Suprapubic skin (tissue), 4 donors: ENCODE measurements around the gene TNFSF13B. TPM values are rescaled to one million over a fixed set of nuclear protein-coding genes. Genes with fewer than 3 reads are reported as not detected.
A peak's percentile ranks its signal among the peaks of the same experiment; 100 is the strongest.

Experiments used
- DNase-seq, 2 donors: peaks; one replicate each; pipeline ENCODE4 v3.0.0-alpha.2; 2019; ENCODE audit warnings: low spot score in 2 of 2
- H3K27ac ChIP-seq: fragments of 200-600 bp; sonication (generic); one replicate; pipeline ENCODE4 v1.5.1; 2019
- H3K27me3 ChIP-seq: fragments of 200-600 bp; sonication (generic); one replicate; pipeline ENCODE4 v1.5.1; 2019
- H3K36me3 ChIP-seq: fragments of 200-600 bp; sonication (generic); one replicate; pipeline ENCODE4 v1.5.1; 2019
- H3K4me1 ChIP-seq: fragments of 200-600 bp; sonication (generic); one replicate; pipeline ENCODE4 v1.5.1; 2019
- H3K4me3 ChIP-seq: fragments of 200-600 bp; sonication (generic); one replicate; pipeline ENCODE4 v1.5.1; 2019; ENCODE audit warnings: mild to moderate bottlenecking
- H3K9me3 ChIP-seq: fragments of 200-600 bp; sonication (generic); one replicate; pipeline ENCODE4 v1.5.1; 2019
- EP300 ChIP-seq: sonication (generic); formaldehyde crosslinking; IDR thresholded peaks from one replicate; pipeline ENCODE4 v1.6.1; 2017; ENCODE audit warnings: antibody characterized with exemption
- POLR2A ChIP-seq, 2 donors: fragments of 450-650 bp; IDR thresholded peaks; one replicate each; pipeline ENCODE4 v1.6.1; 2017; ENCODE audit warnings: antibody characterized with exemption in 2 of 2, mild to moderate bottlenecking in 2 of 2, moderate library complexity in 2 of 2
- POLR2AphosphoS5 ChIP-seq, 3 donors: sonication (generic); formaldehyde crosslinking; IDR thresholded peaks; one replicate each; pipeline ENCODE4 v1.6.1; 2017; ENCODE audit warnings: antibody characterized with exemption in 3 of 3
- WGBS: methylation state at CpG from one replicate; pipeline ENCODE4 v1.1.5; 2018; 5-methylcytosine and 5-hydroxymethylcytosine counted together
- total RNA-seq, 4 donors: library from RNA; depleted of rRNA; stranded (reverse); fragments of >200 nt; gene quantifications; one replicate each; pipeline ENCODE4 v1.1.0, GENCODE V29; 2016
- TF ChIP-seq, protein P1 (sequence below), 2 donors: fragments of 200-600 bp in 1 of 2; fragments of 450-650 bp in 1 of 2; sonication (generic) in 1 of 2; IDR thresholded peaks; one replicate each; pipeline ENCODE4 v1.5.1; 2016 to 2019; ENCODE audit warnings: antibody characterized with exemption in 2 of 2, mild to moderate bottlenecking in 1 of 2, moderate library complexity in 1 of 2

TNFSF13B gene
- total RNA-seq, 4 donors from 2014 or later: 0.44 to 5.2 (median 1.8) TPM

DNA sequence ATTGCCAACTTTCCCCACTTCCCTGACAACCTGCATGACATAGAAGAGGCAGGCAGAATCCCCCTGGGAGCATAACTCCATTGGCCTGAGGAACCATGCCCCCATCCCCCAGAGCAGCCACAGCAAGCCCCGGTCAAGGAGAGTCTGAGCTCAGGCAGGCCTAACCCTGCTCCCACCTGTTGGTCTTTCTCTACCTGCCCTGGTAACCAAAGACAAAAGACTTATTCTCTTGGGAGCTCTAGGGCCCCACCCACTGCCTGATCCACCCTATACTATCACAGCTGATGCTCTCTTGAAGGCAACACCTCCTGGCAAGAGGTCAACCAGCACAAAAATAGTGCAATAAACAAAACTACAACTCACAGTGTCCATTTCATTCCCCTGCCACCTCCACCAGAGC, 59.3 kb downstream of the TNFSF13B start:
- TF ChIP-seq POLR2A (IDR thresholded peaks at IDR 0.05) (no peak), EP300 (no peak), POLR2AphosphoS5 (IDR thresholded peaks at IDR 0.05) (no peak)
- TF ChIP-seq, protein P1, sequence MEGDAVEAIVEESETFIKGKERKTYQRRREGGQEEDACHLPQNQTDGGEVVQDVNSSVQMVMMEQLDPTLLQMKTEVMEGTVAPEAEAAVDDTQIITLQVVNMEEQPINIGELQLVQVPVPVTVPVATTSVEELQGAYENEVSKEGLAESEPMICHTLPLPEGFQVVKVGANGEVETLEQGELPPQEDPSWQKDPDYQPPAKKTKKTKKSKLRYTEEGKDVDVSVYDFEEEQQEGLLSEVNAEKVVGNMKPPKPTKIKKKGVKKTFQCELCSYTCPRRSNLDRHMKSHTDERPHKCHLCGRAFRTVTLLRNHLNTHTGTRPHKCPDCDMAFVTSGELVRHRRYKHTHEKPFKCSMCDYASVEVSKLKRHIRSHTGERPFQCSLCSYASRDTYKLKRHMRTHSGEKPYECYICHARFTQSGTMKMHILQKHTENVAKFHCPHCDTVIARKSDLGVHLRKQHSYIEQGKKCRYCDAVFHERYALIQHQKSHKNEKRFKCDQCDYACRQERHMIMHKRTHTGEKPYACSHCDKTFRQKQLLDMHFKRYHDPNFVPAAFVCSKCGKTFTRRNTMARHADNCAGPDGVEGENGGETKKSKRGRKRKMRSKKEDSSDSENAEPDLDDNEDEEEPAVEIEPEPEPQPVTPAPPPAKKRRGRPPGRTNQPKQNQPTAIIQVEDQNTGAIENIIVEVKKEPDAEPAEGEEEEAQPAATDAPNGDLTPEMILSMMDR (IDR thresholded peaks at IDR 0.05): no peak

GRCh38 chr13:108332791-108333190, 63.3 kb downstream of the TNFSF13B start:
- DNase-seq: no peak
- H3K27me3 ChIP-seq: no peaks in the 10 kb centered on the region
- TF ChIP-seq EP300: no peak
- no peak for TF ChIP-seq POLR2AphosphoS5 (IDR thresholded peaks at IDR 0.05)
- TF ChIP-seq, protein P1 (IDR thresholded peaks at IDR 0.05): no peak
- no peak for TF ChIP-seq POLR2A (IDR thresholded peaks at IDR 0.05)
- H3K27ac ChIP-seq: no peak overlapping the region
- H3K4me3 ChIP-seq: no peak overlapping the region
- H3K36me3 ChIP-seq: no peaks in the 10 kb centered on the region
- WGBS: 70% methylated on average over 5 of the region's 5 CpGs
- H3K9me3 ChIP-seq: no peaks in the 10 kb centered on the region
- H3K4me1 ChIP-seq: no peaks in the 10 kb centered on the region

More for the DNA sequence above, 59.3 kb downstream of the TNFSF13B start:
- H3K36me3 ChIP-seq: no peaks in the 10 kb centered on the region
- DNase-seq: no peak
- H3K27me3 ChIP-seq: no peaks in the 10 kb centered on the region
- no peaks in the 10 kb centered on the region for H3K9me3 ChIP-seq
- no peak overlapping the region for H3K27ac ChIP-seq
- H3K4me3 ChIP-seq: no peak overlapping the region
- whole genome bisulfite sequencing: 80% methylated on average over 1 of the region's 1 CpG
- H3K4me1 ChIP-seq: no peaks in the 10 kb centered on the region

DNA sequence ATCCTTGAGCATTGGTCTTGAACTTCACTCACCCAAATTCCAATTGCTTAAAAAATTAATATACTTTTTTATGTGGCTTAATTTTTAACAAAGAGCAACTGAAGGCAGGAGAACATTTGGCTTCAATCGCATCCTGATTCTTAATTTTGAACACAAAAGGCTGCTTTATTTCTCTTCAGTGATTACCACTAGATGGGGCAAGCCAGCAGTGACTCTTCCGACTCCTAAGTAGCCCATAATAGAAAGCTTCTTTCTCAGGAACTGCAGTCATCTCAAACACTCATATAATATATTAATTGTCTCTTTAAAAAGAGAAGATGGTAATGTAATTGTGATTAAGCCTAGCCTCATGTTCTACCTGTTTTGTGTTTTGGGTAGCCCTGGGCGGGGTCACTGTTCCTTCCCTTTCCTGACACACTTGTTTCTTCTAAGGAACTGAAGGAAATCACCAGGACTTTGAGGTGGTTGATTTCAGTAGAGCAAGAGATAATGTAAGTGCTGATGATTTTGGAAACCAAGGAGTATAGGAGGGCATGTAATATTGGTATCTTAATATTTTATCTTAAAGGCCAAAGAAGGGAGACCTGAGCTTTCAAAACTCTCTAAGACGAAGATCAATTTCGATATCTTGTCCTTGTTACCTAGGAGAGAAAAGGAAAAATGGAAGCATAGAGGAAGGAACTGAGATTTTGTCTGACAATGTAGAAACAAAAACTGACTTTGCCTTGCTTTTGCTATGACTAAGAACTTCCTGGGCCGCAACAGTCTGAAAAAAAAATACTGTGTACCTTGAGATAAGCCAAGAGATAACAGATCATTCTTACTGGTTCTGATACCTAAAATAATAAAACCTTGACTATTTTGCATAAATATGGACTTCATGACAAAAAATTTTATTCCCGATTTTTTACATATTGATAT, 73.1 kb downstream of the TNFSF13B start:
- TF ChIP-seq, protein P1 (IDR thresholded peaks at IDR 0.05): peak in 1 of 2 donors; percentile 22
- no peak for TF ChIP-seq EP300
- no peak overlapping the region for H3K4me3 ChIP-seq
- no peaks in the 10 kb centered on the region for H3K36me3 ChIP-seq
- no peak for DNase-seq
- no peak overlapping the region for H3K27ac ChIP-seq
- H3K27me3 ChIP-seq: no peaks in the 10 kb centered on the region
- no peaks in the 10 kb centered on the region for H3K9me3 ChIP-seq
- H3K4me1 ChIP-seq: no peaks in the 10 kb centered on the region
- WGBS: 53% methylated on average over 7 of the region's 7 CpGs

DNA sequence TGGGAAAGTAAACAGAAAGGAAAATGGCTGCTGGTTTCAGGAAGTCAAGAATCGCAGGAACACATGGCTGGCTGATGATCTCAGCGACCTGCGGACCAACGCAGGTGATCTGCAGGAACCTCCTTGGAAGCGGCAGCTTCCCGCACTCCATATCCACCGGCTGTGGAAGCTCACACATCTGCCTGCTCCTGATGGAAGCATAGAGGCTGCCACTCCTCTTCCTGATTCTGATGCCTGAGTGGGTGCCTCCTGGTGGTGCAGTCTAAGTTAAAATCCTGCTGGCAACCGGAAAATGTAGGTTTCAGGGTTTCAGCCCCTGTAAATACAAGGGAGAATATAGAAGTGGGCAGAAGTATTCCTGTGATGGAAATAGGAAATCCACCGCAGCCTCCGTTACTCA, 75.5 kb downstream of the TNFSF13B start:
- TF ChIP-seq EP300: no peak
- H3K4me3 ChIP-seq: no peak overlapping the region
- DNase-seq: no peak
- WGBS: 83% methylated on average over 10 of the region's 10 CpGs
- H3K27ac ChIP-seq: no peak overlapping the region
- H3K9me3 ChIP-seq: no peaks in the 10 kb centered on the region
- H3K4me1 ChIP-seq: no peaks in the 10 kb centered on the region
- H3K27me3 ChIP-seq: no peaks in the 10 kb centered on the region
- H3K36me3 ChIP-seq: no peaks in the 10 kb centered on the region

DNA sequence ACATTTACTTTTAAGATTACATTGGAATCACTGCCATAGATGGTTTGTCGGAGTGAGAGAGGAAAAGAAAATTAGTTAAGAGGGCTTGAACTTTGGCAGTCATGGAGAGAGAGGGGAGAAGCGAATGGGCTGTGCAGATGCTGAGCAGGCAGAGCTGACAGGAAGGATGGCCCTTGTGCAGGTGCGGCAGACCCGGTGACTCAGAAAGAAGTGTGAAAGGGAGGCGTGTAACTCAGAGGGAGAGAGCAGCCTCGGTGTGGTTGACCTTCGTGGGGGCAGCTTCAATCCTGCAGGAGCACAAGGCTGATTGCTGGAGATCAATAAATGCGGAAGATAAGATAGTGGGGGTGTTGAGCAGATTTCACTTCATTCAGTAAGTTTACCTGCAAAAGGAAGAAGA, 76.9 kb downstream of the TNFSF13B start:
- TF ChIP-seq POLR2AphosphoS5 (IDR thresholded peaks at IDR 0.05): no peak
- TF ChIP-seq, protein P1 (IDR thresholded peaks at IDR 0.05): no peak
- TF ChIP-seq EP300: no peak
- TF ChIP-seq POLR2A (IDR thresholded peaks at IDR 0.05): no peak
- no peaks in the 10 kb centered on the region for H3K27me3 ChIP-seq
- H3K4me1 ChIP-seq: no peaks in the 10 kb centered on the region
- 56% methylated on average over 8 of the region's 8 CpGs for WGBS
- no peak overlapping the region for H3K27ac ChIP-seq
- no peak overlapping the region for H3K4me3 ChIP-seq
- H3K36me3 ChIP-seq: no peaks in the 10 kb centered on the region
- DNase-seq: no peak
- H3K9me3 ChIP-seq: no peaks in the 10 kb centered on the region
